Osteoblast (primary cell): ENCODE data around the gene XK. TPM values are rescaled to one million over a fixed set of nuclear protein-coding genes. Genes with fewer than 3 reads are reported as not detected.

Experiments used
- DNase-seq: peaks from one replicate; pipeline ENCODE4 v3.0.0; 2011; ENCODE audit warnings: low spot score, mixed read lengths; ENCODE audit not compliant: insufficient read length; ENCODE audit errors: missing footprints
- H2AFZ ChIP-seq: 2 replicates; pipeline ENCODE4 v1.6.0; 2011; ENCODE audit warnings: mild to moderate bottlenecking, low read length
- H3K27ac ChIP-seq: 2 replicates; pipeline ENCODE4 v1.5.1; 2011; ENCODE audit warnings: mild to moderate bottlenecking, low read depth, low read length, moderate library complexity
- H3K27me3 ChIP-seq: 2 replicates; pipeline ENCODE4 v1.6.0; 2012; ENCODE audit warnings: mild to moderate bottlenecking, control low read depth, inconsistent platforms, low read length, moderate library complexity; ENCODE audit not compliant: insufficient read depth
- H3K36me3 ChIP-seq: 2 replicates; pipeline ENCODE4 v1.5.1; 2011; ENCODE audit warnings: mild to moderate bottlenecking, low read length, control low read depth, moderate library complexity; ENCODE audit not compliant: insufficient read depth
- H3K4me1 ChIP-seq: 2 replicates; pipeline ENCODE4 v1.5.1; 2011; ENCODE audit warnings: mild to moderate bottlenecking, low read length, control low read depth, moderate library complexity; ENCODE audit not compliant: insufficient read depth
- H3K4me2 ChIP-seq: 2 replicates; pipeline ENCODE4 v1.6.0; 2011; ENCODE audit warnings: mild to moderate bottlenecking, low read length; ENCODE audit not compliant: insufficient read depth
- H3K4me3 ChIP-seq: fragments of 200-600 bp; sonication (generic); 3 replicates; pipeline ENCODE4 v1.5.1; 2012; ENCODE audit warnings: mild to moderate bottlenecking, low read length, inconsistent platforms; ENCODE audit not compliant: insufficient read depth
- H3K79me2 ChIP-seq: 2 replicates; pipeline ENCODE4 v1.6.0; 2012; ENCODE audit warnings: mild to moderate bottlenecking, low read length, control low read depth, inconsistent platforms; ENCODE audit not compliant: insufficient read depth
- H3K9me3 ChIP-seq: 2 replicates; pipeline ENCODE4 v1.5.1; 2011; ENCODE audit warnings: low read depth, low read length, control low read depth
- H4K20me1 ChIP-seq: 2 replicates; pipeline ENCODE4 v1.6.0; 2012; ENCODE audit warnings: mild to moderate bottlenecking, low read length, control low read depth; ENCODE audit not compliant: insufficient read depth
- CTCF ChIP-seq: IDR thresholded peaks from 2 replicates; pipeline ENCODE4 v1.5.1; 2011; ENCODE audit warnings: mild to moderate bottlenecking, low read depth, low read length, moderate library complexity; ENCODE audit errors: extremely low read depth
- total RNA-seq: library from RNA; depleted of rRNA; stranded (reverse); fragments of >200 nt; gene quantifications from 2 replicates; pipeline ENCODE4 v1.2.3, GENCODE V29; 2012

Gene XK
- total RNA-seq, 1 donor = under 0.01 TPM

DNA sequence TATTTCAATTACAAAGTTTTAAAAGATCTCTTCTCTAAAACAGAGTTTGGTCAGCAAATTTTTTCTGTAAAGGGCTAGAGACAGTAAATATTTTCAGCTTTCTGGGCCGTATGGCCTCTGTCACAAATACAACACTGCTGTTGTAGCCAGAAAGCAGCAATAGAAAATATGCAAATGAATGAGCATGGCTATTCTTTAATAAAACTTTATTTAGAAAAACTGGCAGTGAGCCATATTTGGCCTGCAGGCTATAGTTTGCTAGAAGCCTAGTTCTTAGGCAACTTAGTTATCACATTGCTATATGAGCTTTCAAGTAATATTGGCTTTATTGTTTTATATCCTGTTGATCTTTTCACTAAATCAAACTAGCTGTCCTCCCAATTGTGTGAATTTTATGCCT lies 26.5 kb upstream of the XK start:
- Histone ChIP-seq H3K4me3 (no peak overlapping the region), H3K4me2 (no peak overlapping the region), H3K27ac (no peak overlapping the region), H3K9me3 (no peaks in the 10 kb centered on the region), H4K20me1 (no peaks in the 10 kb centered on the region), H3K79me2 (no peaks in the 10 kb centered on the region), H3K36me3 (no peaks in the 10 kb centered on the region), H3K4me1 (no peaks in the 10 kb centered on the region), H3K27me3 (no peaks in the 10 kb centered on the region), H2AFZ (no peak overlapping the region)
- no peak for TF ChIP-seq CTCF
- DNase-seq = no peak

DNA sequence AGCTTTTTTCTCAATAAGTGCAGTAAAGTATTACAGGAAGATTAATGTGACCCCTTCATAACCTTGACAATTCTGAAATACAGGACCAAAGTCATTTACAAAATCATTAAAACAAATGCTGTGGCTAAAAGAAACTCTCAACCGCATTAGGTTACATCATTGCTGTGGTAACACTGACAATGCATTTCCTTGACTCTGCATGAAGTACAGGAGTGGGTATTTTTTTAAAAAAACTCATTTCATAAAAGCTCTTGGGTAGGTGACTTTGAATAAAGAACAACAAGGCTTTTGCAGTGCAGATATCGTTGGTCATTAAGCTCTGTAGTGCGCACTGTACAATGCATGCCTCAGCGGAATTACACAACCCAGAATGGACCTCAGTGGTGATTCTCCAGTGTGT lies 23.4 kb upstream of the XK start:
- no peak for DNase-seq
- Histone ChIP-seq H2AFZ (no peak overlapping the region), H3K79me2 (no peaks in the 10 kb centered on the region)

GRCh38 chrX:37666516-37666915 lies 19.1 kb upstream of the XK start:
- no peak overlapping the region for H3K4me2 ChIP-seq
- no peaks in the 10 kb centered on the region for H3K36me3 ChIP-seq
- no peak overlapping the region for H2AFZ ChIP-seq
- H3K27me3 ChIP-seq = no peaks in the 10 kb centered on the region
- H4K20me1 ChIP-seq = no peaks in the 10 kb centered on the region
- H3K27ac ChIP-seq = no peak overlapping the region
- no peak for TF ChIP-seq CTCF
- H3K9me3 ChIP-seq = no peaks in the 10 kb centered on the region
- no peak overlapping the region for H3K4me3 ChIP-seq
- no peaks in the 10 kb centered on the region for H3K79me2 ChIP-seq
- no peak for DNase-seq
- H3K4me1 ChIP-seq = no peaks in the 10 kb centered on the region

More for the DNA sequence above, 23.4 kb upstream of the XK start:
- no peak overlapping the region for H3K4me3 ChIP-seq
- no peak for TF ChIP-seq CTCF
- no peak overlapping the region for H3K27ac ChIP-seq
- H3K36me3 ChIP-seq = no peaks in the 10 kb centered on the region
- no peaks in the 10 kb centered on the region for H3K4me1 ChIP-seq
- H3K4me2 ChIP-seq = no peak overlapping the region
- H3K27me3 ChIP-seq = no peaks in the 10 kb centered on the region
- no peaks in the 10 kb centered on the region for H3K9me3 ChIP-seq
- H4K20me1 ChIP-seq = no peaks in the 10 kb centered on the region

- no peak overlapping the region for H2AFZ ChIP-seq
- H3K4me1 ChIP-seq = no peaks in the 10 kb centered on the region
- no peak overlapping the region for H3K4me3 ChIP-seq
- H3K36me3 ChIP-seq = no peaks in the 10 kb centered on the region
- no peaks in the 10 kb centered on the region for H4K20me1 ChIP-seq
- no peaks in the 10 kb centered on the region for H3K9me3 ChIP-seq
- TF ChIP-seq CTCF = no peak
- DNase-seq = no peak
- H3K27ac ChIP-seq = no peak overlapping the region
- no peaks in the 10 kb centered on the region for H3K27me3 ChIP-seq
- H3K79me2 ChIP-seq = no peaks in the 10 kb centered on the region
- no peak overlapping the region for H3K4me2 ChIP-seq
These were observed 18.4 kb upstream of the XK start for GRCh38 chrX:37667141-37667540.
